ENCODE measurements around the gene PPFIBP2.

Gene PPFIBP2

DNA sequence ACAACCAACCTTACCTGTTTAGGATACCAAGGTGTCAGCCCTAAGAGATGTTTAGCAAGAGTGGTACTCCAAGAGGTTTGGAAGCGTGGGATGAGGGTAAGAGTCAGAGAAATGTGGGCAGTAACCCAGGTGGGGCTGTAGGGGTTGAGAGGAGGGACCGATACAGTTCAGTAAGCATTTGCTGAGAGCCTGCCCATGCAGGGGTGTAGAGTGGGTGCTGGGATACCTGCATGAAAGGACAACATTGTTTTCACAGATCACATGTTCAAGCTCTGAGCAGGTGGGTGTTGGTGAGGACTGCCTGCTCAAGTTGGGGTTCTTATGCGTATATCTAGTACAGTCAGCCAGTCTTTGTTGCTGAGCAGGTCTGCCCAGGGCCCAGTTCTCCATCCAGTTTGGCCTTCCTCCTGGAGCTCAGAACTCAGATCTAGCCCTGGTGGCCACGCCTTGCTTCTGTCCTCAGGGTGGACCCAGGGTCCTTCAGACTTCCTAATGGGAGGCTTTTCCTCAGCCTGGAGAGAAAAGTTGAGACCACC, 14.8 kb downstream of the PPFIBP2 start:
- no peak for FAIRE-seq

DNA sequence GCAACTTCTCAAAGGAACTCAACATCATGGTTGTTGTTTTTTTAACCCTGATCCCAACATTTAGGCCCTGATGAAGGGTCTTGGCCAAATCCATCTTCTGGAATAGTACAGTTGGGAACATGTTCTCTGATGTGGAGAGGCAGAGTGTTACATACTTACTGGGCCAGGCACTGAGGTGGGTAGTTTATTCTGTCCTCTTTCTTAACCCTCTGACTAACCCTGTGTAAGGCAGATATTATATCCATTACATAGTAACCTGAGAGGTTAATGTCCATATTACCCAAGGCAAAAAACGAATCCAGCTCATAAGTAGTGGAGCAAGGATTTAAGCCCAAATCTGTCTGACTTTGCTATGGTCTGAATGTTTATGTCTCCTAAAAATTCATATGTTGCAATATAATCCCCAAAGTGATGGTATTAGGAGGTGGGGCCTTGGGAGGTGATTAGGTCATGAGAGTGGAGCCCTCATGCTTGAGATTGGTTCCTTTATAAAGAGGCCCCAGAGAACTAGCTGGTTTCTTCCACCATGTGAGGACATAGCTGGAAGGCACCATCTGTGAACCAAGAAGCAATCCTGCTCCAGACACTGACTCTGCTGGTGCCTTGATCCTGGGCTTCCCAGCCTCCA, 16.3 kb downstream of the PPFIBP2 start:
- no peak for FAIRE-seq

DNA sequence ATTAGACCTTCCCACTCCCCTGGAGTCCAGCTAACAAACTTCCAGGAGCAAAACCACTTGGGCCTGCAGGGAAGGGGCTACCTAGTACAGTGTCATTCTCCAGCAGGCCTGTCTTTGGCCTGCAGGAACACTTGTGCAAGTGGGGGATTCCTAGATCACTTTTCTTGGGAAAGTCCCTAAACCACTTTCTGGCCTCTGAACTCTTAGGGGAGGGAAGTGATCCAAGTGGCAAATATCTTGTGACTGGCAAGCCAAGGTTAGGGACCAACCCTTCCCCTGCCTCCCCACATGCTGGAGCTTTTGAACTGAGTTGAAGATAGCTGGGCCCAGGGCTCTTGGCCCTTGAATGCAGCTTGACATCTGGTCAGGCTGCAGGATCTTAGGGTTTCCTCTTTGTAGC, 17.2 kb downstream of the PPFIBP2 start:
- no peak for FAIRE-seq

DNA sequence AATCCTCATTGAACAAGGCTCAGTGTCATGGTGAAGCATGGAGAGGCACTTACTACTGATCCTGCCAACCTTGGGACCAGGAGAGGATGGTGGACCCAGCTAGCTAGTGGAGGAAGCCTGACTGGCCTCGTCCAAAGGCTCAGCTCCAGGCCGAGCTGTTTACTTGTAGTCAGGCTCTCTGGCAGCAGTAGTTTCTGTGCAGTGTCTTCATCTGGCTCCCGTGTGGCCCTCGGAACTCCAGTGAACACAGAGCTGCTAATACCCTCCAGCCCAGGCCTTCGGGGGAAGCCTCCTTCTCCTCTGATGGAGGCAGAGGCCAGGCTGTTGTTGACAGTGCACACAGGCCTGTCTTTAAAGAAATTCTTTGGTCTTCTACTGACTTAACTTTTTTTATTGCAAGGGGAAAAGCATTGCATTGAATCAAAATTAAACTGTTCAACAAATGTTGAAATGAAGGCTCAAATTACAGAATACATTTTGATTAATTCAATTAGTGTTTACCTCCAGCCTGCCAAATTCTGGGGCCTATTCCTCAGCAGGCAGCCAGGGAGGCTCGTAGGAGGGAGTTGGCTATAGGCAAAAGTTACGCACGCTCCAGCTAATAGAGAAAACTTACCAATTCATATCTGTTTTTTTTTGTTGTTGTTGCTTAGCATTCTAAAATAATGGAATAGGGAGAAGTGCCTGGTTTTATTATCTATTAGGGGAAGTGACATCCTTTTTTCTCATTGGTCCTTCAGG, 18.8 kb downstream of the PPFIBP2 start:
- FAIRE-seq: no peak

DNA sequence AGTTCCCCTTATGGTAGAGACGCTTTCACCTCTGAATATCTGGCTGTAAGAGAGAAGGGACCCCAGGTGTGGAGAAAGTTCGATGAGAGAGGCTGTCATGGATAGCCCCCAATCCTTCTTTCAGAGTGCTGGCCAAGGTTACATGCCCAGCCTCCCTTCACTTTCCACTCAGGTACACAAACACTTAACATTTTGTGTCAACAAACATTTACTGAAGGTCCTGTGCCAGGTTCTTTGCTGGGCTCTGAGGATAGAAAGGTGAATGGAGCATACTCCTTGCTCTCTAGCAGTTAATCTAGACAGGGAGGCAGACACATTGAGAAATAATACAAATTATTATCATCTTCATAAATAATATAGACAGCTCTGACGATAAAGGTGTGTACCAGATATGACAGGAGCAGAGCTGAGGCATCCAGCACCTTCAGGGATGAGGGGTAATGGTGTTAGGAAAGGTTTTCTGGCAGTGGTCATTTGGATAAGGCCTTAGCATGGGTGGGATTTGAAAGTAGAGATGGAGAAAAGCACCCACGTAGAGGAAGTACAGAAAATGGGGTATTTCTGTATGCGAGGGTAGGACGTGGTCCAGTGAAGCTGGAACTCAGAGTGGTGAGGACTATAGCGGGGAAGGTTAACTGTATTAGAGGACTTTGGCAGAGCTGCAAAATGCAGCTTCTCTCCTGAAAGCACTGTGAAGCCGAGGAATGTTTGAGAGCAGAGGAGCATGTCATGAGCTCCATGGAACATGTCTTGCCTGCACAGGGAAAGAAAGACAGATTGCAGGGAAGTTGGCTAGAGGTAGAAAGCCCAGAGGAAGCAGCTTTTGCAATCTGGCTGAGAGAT, 19.6 kb downstream of the PPFIBP2 start:
- no peak for FAIRE-seq

DNA sequence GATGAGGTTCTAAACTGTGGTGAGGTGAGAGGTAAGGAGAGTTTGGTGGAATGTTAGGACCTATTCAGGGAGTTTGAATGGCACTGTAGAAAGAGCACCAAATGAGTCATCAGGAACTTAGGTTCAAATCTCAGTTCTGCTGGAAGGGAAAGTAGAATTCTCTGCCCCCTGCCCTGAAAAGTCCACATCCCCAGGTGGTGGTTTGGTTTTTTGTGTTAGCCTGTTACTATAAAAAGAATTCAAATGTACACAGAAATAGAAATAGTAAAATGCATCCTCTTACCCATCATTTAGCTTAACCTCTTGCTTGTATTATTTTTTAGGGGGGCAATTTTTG, 20.2 kb downstream of the PPFIBP2 start:
- no peak for FAIRE-seq

DNA sequence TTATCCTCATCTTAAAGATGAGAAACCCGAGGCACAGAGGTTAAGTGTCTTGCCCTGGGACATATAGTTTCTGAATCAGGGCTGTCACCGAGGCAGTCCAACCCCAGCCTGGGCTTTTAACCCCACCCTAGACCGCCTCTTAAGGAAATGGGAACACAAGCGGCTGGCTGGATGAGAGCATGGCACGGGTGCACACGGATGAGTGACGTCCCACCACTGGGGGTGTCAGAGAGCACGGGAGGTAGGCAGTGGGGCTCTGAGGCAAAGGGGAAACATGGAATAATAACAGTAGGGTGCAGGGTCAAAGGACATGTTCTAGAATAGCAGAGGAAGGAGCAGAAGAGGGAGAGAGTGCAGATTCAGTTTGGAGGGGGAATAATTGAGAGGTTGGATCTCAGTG, 22.3 kb downstream of the PPFIBP2 start:
- FAIRE-seq: no peak

DNA sequence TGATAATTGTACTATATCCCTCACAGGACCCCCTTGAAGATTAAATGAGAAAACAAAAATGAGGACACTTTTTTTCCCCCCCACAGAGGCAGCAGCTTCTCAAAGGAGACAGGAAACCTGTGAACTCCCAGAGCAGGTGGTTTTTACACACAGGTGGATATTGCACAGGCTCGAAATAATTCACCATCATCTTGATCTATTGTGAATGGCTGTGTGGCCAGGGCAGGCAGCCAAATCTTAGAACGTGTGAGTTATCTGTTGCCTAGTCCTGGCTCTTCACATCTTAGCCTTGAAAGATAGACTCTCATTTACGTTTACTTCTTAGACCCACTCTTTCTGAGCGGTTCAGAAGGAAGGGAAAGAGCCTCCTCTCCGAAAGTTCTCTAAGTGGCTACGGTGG, 23.5 kb downstream of the PPFIBP2 start:
- FAIRE-seq: no peak

DNA sequence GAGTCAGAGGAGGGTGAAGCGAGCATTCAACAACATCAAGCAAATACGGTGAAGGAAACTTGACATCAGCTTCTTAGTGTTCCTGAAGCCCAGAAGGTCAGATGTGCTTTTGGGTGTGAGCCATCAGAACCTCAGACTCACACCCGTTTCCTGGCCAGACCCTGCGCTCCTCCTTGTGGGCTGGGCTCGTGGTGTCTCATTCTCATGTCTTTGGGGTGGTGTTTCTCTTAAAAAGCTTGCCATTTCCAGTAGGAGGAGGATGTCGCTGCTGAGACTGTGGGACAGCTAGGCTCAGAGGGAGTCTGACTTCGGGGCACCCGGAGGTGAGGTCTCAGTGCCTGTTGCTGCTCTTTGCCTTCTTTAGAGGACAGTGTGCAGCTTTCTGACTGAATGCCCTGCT, 24.2 kb downstream of the PPFIBP2 start:
- no peak for FAIRE-seq

DNA sequence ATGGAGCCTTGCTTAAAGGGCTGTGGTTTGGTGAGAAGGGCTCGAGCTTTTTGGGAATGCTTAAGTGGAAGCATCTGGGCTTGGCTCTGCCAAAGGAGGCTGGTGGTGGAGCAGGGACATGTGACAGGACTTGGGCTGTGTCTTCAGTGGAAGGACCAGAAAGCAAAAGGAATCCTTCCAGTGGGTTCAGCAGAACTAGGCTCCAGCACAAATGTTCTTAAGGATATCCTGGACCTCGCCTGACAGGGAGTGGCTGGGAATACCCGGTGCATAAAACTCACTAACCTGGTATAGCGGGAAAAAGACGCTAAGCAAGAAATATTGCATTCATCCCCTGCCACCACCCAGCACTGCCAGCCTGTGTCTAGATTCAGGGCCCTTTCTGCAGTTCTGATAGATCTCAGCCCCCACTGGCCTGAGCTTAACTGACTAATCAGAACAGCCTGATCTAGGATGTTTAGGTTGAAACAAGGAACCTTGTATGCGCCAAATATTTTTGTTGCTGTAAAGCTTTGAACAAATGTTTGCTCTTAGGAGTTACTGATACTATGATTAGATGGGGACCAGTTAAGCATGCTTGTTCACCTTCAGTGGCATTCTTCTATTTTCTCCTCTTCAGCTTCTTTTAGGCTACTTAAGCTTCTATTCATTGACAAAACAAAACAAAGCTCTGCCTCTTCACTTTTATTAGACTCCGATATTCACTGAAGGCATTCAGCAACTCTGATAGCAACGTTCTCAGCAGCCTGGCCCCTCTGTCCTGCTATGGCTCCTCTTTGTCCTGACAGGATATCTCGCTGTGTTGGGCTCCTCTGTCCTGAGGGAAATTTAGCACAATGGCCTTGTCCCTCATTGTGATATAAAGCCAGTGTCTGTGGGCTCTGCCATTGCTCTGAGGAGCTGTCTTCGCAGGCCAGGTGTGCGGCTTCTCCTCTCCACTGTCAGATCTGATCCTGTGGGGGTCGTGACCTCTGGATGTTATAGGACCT, 25.0 kb downstream of the PPFIBP2 start:
- no peak for FAIRE-seq

DNA sequence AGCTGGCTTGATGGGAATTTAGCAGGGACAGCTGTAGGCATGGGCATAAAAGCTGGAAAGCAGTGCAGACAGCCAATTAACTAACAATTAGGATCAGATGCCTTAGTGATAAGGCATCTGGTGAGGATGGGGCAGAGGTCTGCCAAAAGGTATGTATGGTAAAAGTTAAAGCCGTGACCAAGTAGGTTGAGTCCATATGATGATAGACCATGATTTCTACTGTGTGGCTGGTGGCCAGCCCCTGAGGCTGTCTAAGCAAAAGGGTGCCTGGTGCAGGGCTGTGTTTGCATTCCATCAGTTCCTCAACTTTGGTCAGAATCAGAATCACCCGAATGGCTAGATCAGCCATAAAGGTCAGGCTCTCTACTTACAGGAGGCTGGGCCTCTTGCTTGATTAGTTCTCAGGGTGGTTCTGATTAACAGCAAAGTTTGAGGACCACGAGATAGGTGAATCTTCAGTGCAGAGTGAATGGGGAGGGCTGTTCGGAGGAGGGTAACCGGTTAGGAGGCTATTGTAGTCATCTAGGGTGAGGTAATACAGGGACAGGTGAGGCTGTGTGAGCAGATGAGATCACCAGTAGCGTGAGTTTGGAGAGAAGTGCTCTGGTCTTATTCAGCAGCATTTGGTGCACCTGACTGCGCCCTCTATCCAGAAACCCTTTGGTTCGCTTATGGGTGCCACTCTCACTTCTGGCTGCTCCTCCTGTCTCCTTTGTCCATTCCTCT, 27.2 kb downstream of the PPFIBP2 start:
- no peak for FAIRE-seq

DNA sequence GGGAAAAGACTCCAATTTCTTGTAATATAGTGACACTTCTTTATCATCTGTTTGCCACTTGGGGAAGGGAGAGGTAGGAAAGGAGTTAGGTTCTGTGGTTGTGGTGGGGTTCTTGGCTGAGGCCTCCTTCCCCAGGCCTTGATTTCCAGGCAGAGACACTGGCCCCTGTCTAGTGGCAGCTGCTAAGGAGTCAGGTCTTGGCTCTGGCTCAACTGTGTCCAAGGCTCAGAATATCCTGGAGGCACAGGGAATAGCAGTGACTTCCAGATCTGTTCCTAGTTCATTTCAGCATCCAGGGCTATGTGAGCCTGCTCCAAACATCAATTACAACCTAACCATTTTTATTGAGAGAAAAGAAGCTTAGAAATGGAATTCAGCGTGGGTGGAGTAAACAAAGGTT, 29.5 kb downstream of the PPFIBP2 start:
- no peak for FAIRE-seq

DNA sequence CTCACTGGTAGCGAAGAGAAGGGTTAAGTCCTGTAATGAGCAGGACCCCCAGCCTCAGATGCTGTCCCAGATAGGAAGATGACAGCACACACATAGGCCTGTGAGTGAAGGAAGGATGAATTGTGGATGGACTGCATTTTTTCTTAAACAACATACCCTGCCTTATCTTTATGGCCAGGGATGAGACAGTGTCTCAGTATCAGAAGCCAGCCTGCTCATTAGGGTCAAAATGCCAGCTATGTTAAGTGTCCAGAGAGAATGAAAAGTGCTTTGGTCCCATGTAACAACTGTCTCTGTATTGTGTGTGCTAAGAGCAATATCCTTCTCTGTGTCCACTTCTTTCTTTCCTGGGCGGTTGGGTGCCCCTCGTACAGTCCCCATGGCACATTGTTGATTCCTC, 30.2 kb downstream of the PPFIBP2 start:
- no peak for FAIRE-seq

DNA sequence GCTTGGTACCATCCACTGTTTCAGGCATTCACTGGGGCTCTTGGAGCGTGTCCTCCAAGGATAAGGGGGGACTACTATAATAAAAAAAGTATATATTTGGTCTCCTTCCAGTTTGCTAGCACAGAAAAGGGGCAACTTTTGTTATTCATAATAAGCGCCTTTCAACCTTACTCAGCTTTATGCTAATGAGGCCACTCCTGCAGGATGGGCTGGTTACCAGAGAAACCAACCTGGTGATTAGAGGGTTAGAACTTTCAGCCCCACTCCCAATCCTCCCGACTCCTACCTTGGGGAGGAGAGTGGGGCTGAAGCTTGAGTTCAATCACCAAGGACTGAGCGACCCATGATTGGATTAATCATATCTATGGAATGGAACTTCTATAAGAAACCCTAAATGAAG, 31.8 kb downstream of the PPFIBP2 start:
- no peak for FAIRE-seq

DNA sequence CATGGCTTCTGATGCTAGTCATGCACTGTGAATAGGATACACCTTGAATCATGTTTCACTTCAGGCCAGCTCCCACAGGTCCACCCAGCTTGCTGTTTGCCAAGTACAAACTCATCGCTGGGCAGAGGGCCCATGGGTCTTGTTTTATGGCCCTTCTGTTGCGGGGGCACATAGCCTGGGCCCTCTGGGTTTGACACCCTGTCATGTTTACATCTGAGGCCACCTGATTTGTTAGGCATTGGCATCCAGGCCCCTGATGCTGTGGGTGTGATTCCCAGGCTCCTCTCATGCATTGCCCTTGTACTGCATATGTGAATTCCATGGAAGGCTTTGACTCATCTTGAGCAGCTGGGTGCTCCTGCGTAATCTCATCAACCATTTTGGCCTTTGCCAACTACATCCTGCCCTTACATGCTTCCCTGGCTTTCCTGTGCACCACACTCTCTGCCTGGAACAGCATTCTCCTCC, 32.6 kb downstream of the PPFIBP2 start:
- FAIRE-seq: no peak

DNA sequence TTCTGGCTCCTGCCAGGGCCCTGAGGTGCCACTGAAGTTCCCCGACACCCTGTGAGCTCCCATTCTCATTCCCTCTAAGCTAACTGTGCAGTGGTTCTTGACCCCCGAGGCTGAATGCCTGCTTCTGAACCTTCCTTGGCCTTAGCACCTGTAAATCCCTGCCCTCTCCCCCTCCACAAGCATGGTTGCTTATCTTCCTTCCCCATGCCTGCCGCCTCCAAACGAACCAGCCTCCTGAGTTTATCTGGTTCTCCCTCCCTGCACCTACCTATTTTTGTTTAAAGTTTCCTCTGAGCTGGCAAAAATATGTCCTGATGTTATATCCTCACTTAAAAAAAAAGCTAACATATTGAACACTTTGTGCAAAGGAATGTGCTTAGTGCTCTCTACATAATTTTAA, 33.9 kb downstream of the PPFIBP2 start:
- FAIRE-seq: no peak

DNA sequence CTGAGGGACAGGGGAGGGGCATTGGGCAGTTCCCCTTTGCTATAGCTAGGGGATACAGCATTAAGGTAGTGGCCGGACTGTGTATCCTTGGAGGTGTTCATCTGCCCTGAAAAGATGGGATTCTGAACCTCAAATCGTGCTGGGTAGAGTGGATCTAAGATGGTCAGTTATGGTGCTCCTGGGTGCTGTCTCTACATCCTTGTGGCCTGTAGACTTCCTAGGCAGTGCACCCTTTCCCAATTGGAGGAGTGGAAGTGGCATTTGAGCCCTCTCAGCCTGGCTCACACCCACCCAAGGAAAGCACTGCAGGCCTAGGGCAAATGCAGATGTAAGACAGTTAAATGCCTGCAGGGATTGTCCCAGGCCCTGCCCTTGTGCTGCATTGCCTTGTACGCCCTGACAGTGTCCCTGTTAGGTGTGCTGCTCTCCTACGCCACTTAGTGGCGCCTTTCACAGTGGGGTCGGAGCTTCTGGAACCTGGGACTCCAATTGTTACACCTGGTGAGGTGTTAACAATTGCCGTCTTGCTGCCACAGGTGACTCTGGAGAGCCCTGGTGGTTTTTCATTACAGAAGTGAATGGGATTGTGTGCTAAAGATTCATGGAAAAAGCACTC, 35.0 kb downstream of the PPFIBP2 start:
- no peak for FAIRE-seq

DNA sequence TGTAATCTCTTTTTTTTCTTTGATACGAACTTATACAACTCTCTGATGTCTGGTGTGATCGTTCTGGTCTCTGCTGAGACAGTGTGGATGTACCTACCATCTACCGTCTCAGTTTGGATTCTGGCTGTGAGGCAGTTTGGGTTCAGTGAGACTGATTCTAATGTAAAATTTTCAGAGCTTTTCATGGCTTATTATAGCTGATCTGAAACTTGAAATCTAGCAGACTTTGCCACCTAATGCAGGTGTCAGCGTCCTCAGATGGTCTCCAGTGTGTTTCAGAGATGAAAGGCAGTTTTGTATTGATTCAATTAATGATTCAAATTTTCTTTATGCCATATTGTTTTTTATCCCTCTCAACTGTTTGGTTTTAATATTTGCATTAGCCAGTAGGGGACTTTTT, 35.9 kb downstream of the PPFIBP2 start:
- no peak for FAIRE-seq

DNA sequence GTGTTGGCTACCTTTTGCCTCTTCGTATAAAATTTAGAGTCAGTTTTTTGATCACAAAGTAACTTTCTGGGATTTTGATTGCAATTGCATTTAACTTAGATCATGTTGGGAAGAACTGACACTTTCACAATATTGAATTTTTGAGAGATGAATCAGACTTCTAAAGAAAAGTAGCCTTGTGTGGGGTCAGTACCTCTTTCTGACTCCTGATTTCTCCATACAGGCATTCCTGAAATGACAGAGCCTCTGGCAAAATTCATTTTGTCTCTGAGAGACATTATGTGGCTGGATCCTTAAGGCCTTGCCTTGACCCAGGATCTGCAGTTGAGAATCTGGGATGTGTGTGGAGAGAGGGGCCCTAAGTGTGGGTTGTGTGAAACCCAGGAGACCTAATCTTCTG, 37.8 kb downstream of the PPFIBP2 start:
- no peak for FAIRE-seq

DNA sequence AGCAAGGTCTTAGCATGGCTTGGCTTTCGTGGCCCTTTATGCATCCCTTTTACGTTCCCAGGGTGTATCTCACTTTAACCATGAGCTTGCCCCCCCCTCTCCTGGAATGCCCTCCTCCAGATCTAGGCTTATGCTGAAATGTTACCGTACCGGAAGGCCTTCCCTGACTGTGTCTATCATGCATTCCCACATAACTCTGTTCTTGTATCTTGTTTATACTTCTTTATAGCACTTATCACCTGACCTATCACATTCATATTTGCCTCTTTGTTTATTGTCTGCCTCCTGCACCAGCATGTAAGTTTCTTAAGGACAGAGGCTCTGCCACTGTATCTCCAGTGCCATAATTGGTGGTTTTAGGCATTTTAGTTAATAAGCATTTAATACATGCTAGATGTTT, 38.9 kb downstream of the PPFIBP2 start:
- no peak for FAIRE-seq

DNA sequence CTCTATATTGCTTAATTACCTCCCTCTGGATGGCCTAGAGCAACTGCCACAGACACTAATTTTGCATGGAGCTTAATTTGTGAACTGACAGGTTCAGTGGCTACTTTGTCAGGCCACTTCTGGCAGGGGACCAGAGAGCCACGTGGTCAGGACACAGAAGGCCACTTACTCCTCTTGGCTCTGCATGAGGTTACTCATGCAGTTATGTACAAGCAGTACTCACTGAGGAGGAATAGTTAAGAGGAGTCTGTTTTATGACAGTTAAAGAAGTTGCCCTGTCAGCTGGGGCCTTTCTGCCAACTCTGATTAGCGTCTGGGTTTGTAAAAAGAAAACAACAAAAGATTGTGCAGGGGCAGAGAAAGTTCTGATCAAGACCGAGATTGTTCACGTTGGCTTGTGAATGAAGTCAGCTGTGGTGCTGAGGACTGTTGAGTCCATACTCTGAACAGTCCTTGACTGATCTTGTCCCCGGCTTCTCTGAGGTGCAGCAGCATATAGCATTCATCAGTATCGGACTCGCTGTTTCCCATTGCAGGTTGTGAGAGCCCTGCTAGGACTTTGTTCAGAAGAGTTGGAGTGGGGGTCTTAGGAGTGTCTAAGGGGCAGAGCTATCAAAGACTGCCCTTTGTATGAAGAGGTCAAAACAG, 41.4 kb downstream of the PPFIBP2 start:
- FAIRE-seq: no peak
